Gastroesophageal sphincter (tissue), 4 donors: Measurements from ENCODE around the gene KRTAP1-5. TPM values are rescaled to one million over a fixed set of nuclear protein-coding genes. Genes with fewer than 3 reads are reported as not detected.
"Not testable (repeated sequence)": the region's sequence is repeated elsewhere in the genome, so short reads cannot be mapped to it uniquely, and the experiment has no call there.

ENCODE experiments used
- ATAC-seq: fragments of 150-250 bp; one replicate; pipeline ENCODE4 v1.9.1; 2016; ENCODE audit warnings: mild to moderate bottlenecking, moderate library complexity
- H3K27ac ChIP-seq, 4 donors: fragments of 200-600 bp; sonication (generic) in 3 of 4; 1 replicate in 3 of 4; 2 replicates in 1 of 4; pipeline ENCODE4 v1.5.1; 2016 to 2019
- H3K27me3 ChIP-seq: fragments of 200-600 bp; sonication (generic); one replicate; pipeline ENCODE4 v1.5.1; 2019
- H3K36me3 ChIP-seq, 2 donors: fragments of 200-600 bp; sonication (generic); one replicate each; pipeline ENCODE4 v1.5.1; 2019; ENCODE audit warnings: control low read depth in 1 of 2
- H3K4me1 ChIP-seq, 3 donors: fragments of 200-600 bp; sonication (generic); 1 replicate in 2 of 3; 2 replicates in 1 of 3; pipeline ENCODE4 v1.5.1; 2016 to 2019; ENCODE audit warnings: control low read depth in 2 of 3
- H3K4me3 ChIP-seq, 2 donors: fragments of 200-600 bp; sonication (generic); one replicate each; pipeline ENCODE4 v1.5.1; 2019; ENCODE audit warnings: mild to moderate bottlenecking in 1 of 2, moderate library complexity in 1 of 2
- H3K9me3 ChIP-seq, 3 donors: fragments of 200-600 bp; sonication (generic); one replicate each; pipeline ENCODE4 v1.5.1; 2017 to 2019; ENCODE audit warnings: control low read depth in 2 of 3
- CTCF ChIP-seq, 4 experiments: fragments of 200-600 bp in 2 of 4; fragments of 450-650 bp in 2 of 4; sonication (generic) in 1 of 4; IDR thresholded peaks; one replicate each; pipeline ENCODE4 v1.5.1; 2017 to 2019; ENCODE audit warnings: antibody characterized with exemption in 4 of 4, mild to moderate bottlenecking in 2 of 4, moderate library complexity in 2 of 4
- EP300 ChIP-seq: sonication (generic); formaldehyde crosslinking; IDR thresholded peaks from one replicate; pipeline ENCODE4 v1.6.1; 2017; ENCODE audit warnings: antibody characterized with exemption, mild to moderate bottlenecking
- POLR2A ChIP-seq, 2 donors: fragments of 450-650 bp; IDR thresholded peaks; one replicate each; pipeline ENCODE4 v1.6.1; 2017; ENCODE audit warnings: antibody characterized with exemption in 2 of 2, mild to moderate bottlenecking in 2 of 2, moderate library complexity in 1 of 2
- POLR2AphosphoS5 ChIP-seq: sonication (generic); formaldehyde crosslinking; IDR thresholded peaks from one replicate; pipeline ENCODE4 v1.6.1; 2017; ENCODE audit warnings: antibody characterized with exemption
- WGBS, 2 donors: methylation state at CpG; one replicate each; pipeline ENCODE4 v1.1.5; 2018; ENCODE audit warnings: low coverage in 1 of 2; 5-methylcytosine and 5-hydroxymethylcytosine counted together
- total RNA-seq, 4 donors: library from RNA; depleted of rRNA; stranded (reverse); fragments of >200 nt; gene quantifications; one replicate each; pipeline ENCODE4 v1.1.0, GENCODE V29; 2016

KRTAP1-5 gene
- total RNA-seq, 4 donors from 2014 or later: not detected

- H3K4me3 ChIP-seq: no peak overlapping the region
- peaks cover 3% of the 10 kb centered on the region for H3K27me3 ChIP-seq
- WGBS, 2 donors: 83 to 87% methylated on average over 3 of the region's 3 CpGs
- no peaks in the 10 kb centered on the region for H3K36me3 ChIP-seq
- no peak overlapping the region for H3K27ac ChIP-seq
- TF ChIP-seq POLR2AphosphoS5: no peak
- H3K9me3 ChIP-seq: no peaks in the 10 kb centered on the region
- H3K4me1 ChIP-seq: no peaks in the 10 kb centered on the region
- ATAC-seq: no peak
Measured at GRCh38 chr17:41069031-41069430, 42.0 kb upstream of the KRTAP1-5 start.

- Histone ChIP-seq H3K4me3 (no peak overlapping the region), H3K27ac (no peak overlapping the region), H3K27me3 (peaks cover 4% of the 10 kb centered on the region), H3K4me1 (no peaks in the 10 kb centered on the region), H3K9me3 (no peaks in the 10 kb centered on the region), H3K36me3 (no peaks in the 10 kb centered on the region)
- TF ChIP-seq EP300: no peak
- no peak for TF ChIP-seq POLR2A (IDR thresholded peaks at IDR 0.05)
- TF ChIP-seq POLR2AphosphoS5: no peak
- no peak for TF ChIP-seq CTCF (IDR thresholded peaks at IDR 0.05)
- no peak for ATAC-seq
Measured at GRCh38 chr17:41067281-41067680, 40.3 kb upstream of the KRTAP1-5 start.

- Histone ChIP-seq H3K4me3 (no peak within 1 kb of the TSS), H3K36me3 (no peaks in the 10 kb centered on the region), H3K9me3 (no peaks in the 10 kb centered on the region), H3K27me3 (peaks cover 4% of the 10 kb centered on the region), H3K4me1 (no peaks in the 10 kb centered on the region), H3K27ac (no peak within 1 kb of the TSS)
- ATAC-seq: no peak
- WGBS, 2 donors: 86% methylated on average over 4 to 5 of the region's 6 CpGs
- TF ChIP-seq CTCF (IDR thresholded peaks at IDR 0.05): no peak
- no peak for TF ChIP-seq POLR2AphosphoS5
Measured at GRCh38 chr17:41065829-41066624, 39.0 kb upstream of the KRTAP1-5 start, which contains the start of gene KRTAP2-4. Gene KRTAP2-4, minus strand, starts transcription at chr17:41065879. Its CDS starts 34 bp downstream, at chr17:41065845.

- ATAC-seq, H3K4me3 ChIP-seq, H3K27me3 ChIP-seq, H3K9me3 ChIP-seq, H3K36me3 ChIP-seq, H3K27ac ChIP-seq, H3K4me1 ChIP-seq: not testable (repeated sequence)
- 61 to 78% methylated on average over 4 of the region's 16 CpGs for WGBS, 2 donors
Measured at GRCh38 chr17:41065016-41065689, 38.1 kb upstream of the KRTAP1-5 start.

GRCh38 chr17:41064301-41064700 is 37.3 kb upstream of the KRTAP1-5 start:
- H3K4me3 ChIP-seq: no peak overlapping the region
- TF ChIP-seq POLR2AphosphoS5: no peak
- TF ChIP-seq EP300: no peak
- no peak for TF ChIP-seq POLR2A (IDR thresholded peaks at IDR 0.05)
- TF ChIP-seq CTCF (IDR thresholded peaks at IDR 0.05): no peak

GRCh38 chr17:41063449-41063848 is 36.4 kb upstream of the KRTAP1-5 start:
- no peaks in the 10 kb centered on the region for H3K9me3 ChIP-seq
- H3K4me1 ChIP-seq: no peaks in the 10 kb centered on the region
- TF ChIP-seq CTCF (IDR thresholded peaks at IDR 0.05) (no peak), POLR2AphosphoS5 (no peak), EP300 (no peak), POLR2A (IDR thresholded peaks at IDR 0.05) (no peak)
- no peak overlapping the region for H3K27ac ChIP-seq
- no peak for ATAC-seq
- no peak overlapping the region for H3K4me3 ChIP-seq
- no peaks in the 10 kb centered on the region for H3K36me3 ChIP-seq
- H3K27me3 ChIP-seq: peaks cover 20% of the 10 kb centered on the region
- 81 to 90% methylated on average over 4 of the region's 4 CpGs for WGBS, 2 donors

More at GRCh38 chr17:41064301-41064700, 37.3 kb upstream of the KRTAP1-5 start:
- no peak for ATAC-seq
- no peaks in the 10 kb centered on the region for H3K4me1 ChIP-seq
- no peaks in the 10 kb centered on the region for H3K9me3 ChIP-seq
- 76% methylated on average over 1 of the region's 1 CpG; no CpG with 5 or more reads in 1 of the 2 donors for WGBS, 2 donors
- no peak overlapping the region for H3K27ac ChIP-seq
- peaks cover 14% of the 10 kb centered on the region for H3K27me3 ChIP-seq
- H3K36me3 ChIP-seq: no peaks in the 10 kb centered on the region
